BE2C (cell line): Measurements from ENCODE around the gene SLC4A9.
"Not testable (repeated sequence)": the region's sequence is repeated elsewhere in the genome, so short reads cannot be mapped to it uniquely, and the experiment has no call there.

Experiments
- DNase-seq: peaks from one replicate; pipeline ENCODE4 v3.0.0-alpha.2; 2020
- H3K27me3 ChIP-seq: fragments of 250-450 bp; sonication (Bioruptor Pico); 2 replicates; pipeline ENCODE4 v1.5.1; 2020; ENCODE audit warnings: mild to moderate bottlenecking
- H3K36me3 ChIP-seq: fragments of 250-450 bp; sonication (Bioruptor Pico); 2 replicates; pipeline ENCODE4 v1.5.1; 2020; ENCODE audit warnings: mild to moderate bottlenecking
- H3K4me1 ChIP-seq: fragments of 250-450 bp; sonication (Bioruptor Pico); 2 replicates; pipeline ENCODE4 v1.5.1; 2020
- H3K4me3 ChIP-seq: 2 replicates; pipeline ENCODE4 v1.5.1; 2011; ENCODE audit warnings: low read depth, low read length
- H3K9me3 ChIP-seq: fragments of 250-450 bp; sonication (Bioruptor Pico); 2 replicates; pipeline ENCODE4 v1.5.1; 2020
- CTCF ChIP-seq: IDR thresholded peaks from 2 replicates; pipeline ENCODE4 v1.5.1; 2012; ENCODE audit warnings: mild to moderate bottlenecking, low read depth, low read length

The SLC4A9 gene

GRCh38 chr5:140340605-140341121 is 19.3 kb upstream of the SLC4A9 start:
- no peak for DNase-seq
- H3K4me3 ChIP-seq = no peak overlapping the region
- H3K27me3 ChIP-seq = no peaks in the 10 kb centered on the region
- no peak for TF ChIP-seq CTCF
- H3K4me1 ChIP-seq = no peaks in the 10 kb centered on the region
- H3K9me3 ChIP-seq = no peaks in the 10 kb centered on the region
- no peaks in the 10 kb centered on the region for H3K36me3 ChIP-seq

GRCh38 chr5:140341591-140341990 is 18.4 kb upstream of the SLC4A9 start:
- no peak for TF ChIP-seq CTCF

GRCh38 chr5:140342287-140342686 is 17.7 kb upstream of the SLC4A9 start:
- no peak overlapping the region for H3K4me3 ChIP-seq
- DNase-seq = no peak
- H3K9me3 ChIP-seq = no peaks in the 10 kb centered on the region
- no peaks in the 10 kb centered on the region for H3K27me3 ChIP-seq
- H3K4me1 ChIP-seq = no peaks in the 10 kb centered on the region
- H3K36me3 ChIP-seq = no peaks in the 10 kb centered on the region
- no peak for TF ChIP-seq CTCF

More at GRCh38 chr5:140341591-140341990, 18.4 kb upstream of the SLC4A9 start:
- H3K27me3 ChIP-seq = no peaks in the 10 kb centered on the region
- H3K4me3 ChIP-seq = no peak overlapping the region
- no peaks in the 10 kb centered on the region for H3K9me3 ChIP-seq
- H3K4me1 ChIP-seq = no peaks in the 10 kb centered on the region
- H3K36me3 ChIP-seq = no peaks in the 10 kb centered on the region
- DNase-seq = no peak

GRCh38 chr5:140342896-140343295 is 17.1 kb upstream of the SLC4A9 start:
- H3K36me3 ChIP-seq = no peaks in the 10 kb centered on the region
- H3K27me3 ChIP-seq = no peaks in the 10 kb centered on the region
- H3K4me3 ChIP-seq = no peak overlapping the region
- no peak for DNase-seq
- H3K9me3 ChIP-seq = no peaks in the 10 kb centered on the region
- no peaks in the 10 kb centered on the region for H3K4me1 ChIP-seq
- no peak for TF ChIP-seq CTCF

GRCh38 chr5:140343849-140344248 is 16.1 kb upstream of the SLC4A9 start:
- H3K4me1 ChIP-seq, H3K27me3 ChIP-seq, H3K9me3 ChIP-seq, H3K36me3 ChIP-seq, DNase-seq, H3K4me3 ChIP-seq: not testable (repeated sequence)

- Histone ChIP-seq H3K4me3 (no peak overlapping the region), H3K4me1 (no peaks in the 10 kb centered on the region), H3K27me3 (no peaks in the 10 kb centered on the region), H3K36me3 (no peaks in the 10 kb centered on the region), H3K9me3 (no peaks in the 10 kb centered on the region)
- no peak for DNase-seq
- TF ChIP-seq CTCF = no peak
Measured at GRCh38 chr5:140344683-140345423, 15.1 kb upstream of the SLC4A9 start.
